ENCODE data around the gene FOXP2. TPM values are rescaled to one million over a fixed set of nuclear protein-coding genes. Genes with fewer than 3 reads are reported as not detected.
A peak's percentile ranks its signal among the peaks of the same experiment; 100 is the strongest.
"Not testable (repeated sequence)": the region's sequence is repeated elsewhere in the genome, so short reads cannot be mapped to it uniquely, and the experiment has no call there.

Gene FOXP2
- total RNA-seq, 1 experiment from 2014 or later, result 2.4 TPM

- in situ Hi-C loops (cut with HindIII; ENCODE audit: low pct_unique_long_range_greater_than_20kb, low sequenced_read_pairs); DNase-seq (ENCODE audit: low read depth): not testable (repeated sequence)
Measured at GRCh38 chr7:114547346-114547745, 132.7 kb downstream of the FOXP2 start.

GRCh38 chr7:114548081-114548980, 133.7 kb downstream of the FOXP2 start:
- no peak for DNase-seq (ENCODE audit: low read depth)
- in situ Hi-C loops (cut with HindIII; ENCODE audit: low pct_unique_long_range_greater_than_20kb, low sequenced_read_pairs), result no loop called here

GRCh38 chr7:114554781-114555537, 140.3 kb downstream of the FOXP2 start:
- in situ Hi-C loops (cut with HindIII; ENCODE audit: low pct_unique_long_range_greater_than_20kb, low sequenced_read_pairs), result no loop called here
- DNase-seq (ENCODE audit: low read depth), result peak; percentile 41

- in situ Hi-C loops (cut with HindIII; ENCODE audit: low pct_unique_long_range_greater_than_20kb, low sequenced_read_pairs), result no loop called here
- no peak for DNase-seq (ENCODE audit: low read depth)
Measured at GRCh38 chr7:114567416-114567815, 152.8 kb downstream of the FOXP2 start.

GRCh38 chr7:114569220-114569619, 154.6 kb downstream of the FOXP2 start:
- in situ Hi-C loops (cut with HindIII; ENCODE audit: low pct_unique_long_range_greater_than_20kb, low sequenced_read_pairs), result no loop called here
- no peak for DNase-seq (ENCODE audit: low read depth)

- in situ Hi-C loops (cut with HindIII; ENCODE audit: low pct_unique_long_range_greater_than_20kb, low sequenced_read_pairs), result no loop called here
- DNase-seq (ENCODE audit: low read depth), result no peak
Measured at GRCh38 chr7:114574384-114574783, 159.8 kb downstream of the FOXP2 start.

- DNase-seq (ENCODE audit: low read depth), result no peak
- in situ Hi-C loops (cut with HindIII; ENCODE audit: low pct_unique_long_range_greater_than_20kb, low sequenced_read_pairs), result no loop called here
Measured at GRCh38 chr7:114575098-114575497, 160.5 kb downstream of the FOXP2 start.

- DNase-seq (ENCODE audit: low read depth); in situ Hi-C loops (cut with HindIII; ENCODE audit: low pct_unique_long_range_greater_than_20kb, low sequenced_read_pairs): not testable (repeated sequence)
Measured at GRCh38 chr7:114580963-114581362, 166.3 kb downstream of the FOXP2 start.

GRCh38 chr7:114588506-114588905, 173.9 kb downstream of the FOXP2 start:
- DNase-seq (ENCODE audit: low read depth), result no peak
- in situ Hi-C loops (cut with HindIII; ENCODE audit: low pct_unique_long_range_greater_than_20kb, low sequenced_read_pairs), result no loop called here

GRCh38 chr7:114589436-114589835, 174.8 kb downstream of the FOXP2 start:
- no peak for DNase-seq (ENCODE audit: low read depth)
- in situ Hi-C loops (cut with HindIII; ENCODE audit: low pct_unique_long_range_greater_than_20kb, low sequenced_read_pairs), result no loop called here

GRCh38 chr7:114590298-114590697, 175.7 kb downstream of the FOXP2 start:
- in situ Hi-C loops (cut with HindIII; ENCODE audit: low pct_unique_long_range_greater_than_20kb, low sequenced_read_pairs), result no loop called here
- no peak for DNase-seq (ENCODE audit: low read depth)

- in situ Hi-C loops (cut with HindIII; ENCODE audit: low pct_unique_long_range_greater_than_20kb, low sequenced_read_pairs), result no loop called here
- DNase-seq (ENCODE audit: low read depth), result no peak
Measured at GRCh38 chr7:114598946-114599345, 184.3 kb downstream of the FOXP2 start.

- no peak for DNase-seq (ENCODE audit: low read depth)
Measured at GRCh38 chr7:114606100-114606499, 191.5 kb downstream of the FOXP2 start.

GRCh38 chr7:114608822-114609221, 194.2 kb downstream of the FOXP2 start:
- in situ Hi-C loops (cut with HindIII; ENCODE audit: low pct_unique_long_range_greater_than_20kb, low sequenced_read_pairs), result not testable (repeated sequence)

More at GRCh38 chr7:114606100-114606499, 191.5 kb downstream of the FOXP2 start:
- in situ Hi-C loops (cut with HindIII; ENCODE audit: low pct_unique_long_range_greater_than_20kb, low sequenced_read_pairs), result no loop called here

GRCh38 chr7:114620208-114620607, 205.6 kb downstream of the FOXP2 start:
- in situ Hi-C loops (cut with HindIII; ENCODE audit: low pct_unique_long_range_greater_than_20kb, low sequenced_read_pairs), result no loop called here
- DNase-seq (ENCODE audit: low read depth), result no peak

More at GRCh38 chr7:114608822-114609221, 194.2 kb downstream of the FOXP2 start:
- DNase-seq (ENCODE audit: low read depth), result not testable (repeated sequence)

GRCh38 chr7:114622221-114622620, 207.6 kb downstream of the FOXP2 start:
- no peak for DNase-seq (ENCODE audit: low read depth)
- in situ Hi-C loops (cut with HindIII; ENCODE audit: low pct_unique_long_range_greater_than_20kb, low sequenced_read_pairs), result no loop called here

- no peak for DNase-seq (ENCODE audit: low read depth)
- in situ Hi-C loops (cut with HindIII; ENCODE audit: low pct_unique_long_range_greater_than_20kb, low sequenced_read_pairs), result no loop called here
Measured at GRCh38 chr7:114623146-114623545, 208.5 kb downstream of the FOXP2 start.

GRCh38 chr7:114627231-114627630, 212.6 kb downstream of the FOXP2 start:
- no peak for DNase-seq (ENCODE audit: low read depth)
- in situ Hi-C loops (cut with HindIII; ENCODE audit: low pct_unique_long_range_greater_than_20kb, low sequenced_read_pairs), result no loop called here

- in situ Hi-C loops (cut with HindIII; ENCODE audit: low pct_unique_long_range_greater_than_20kb, low sequenced_read_pairs), result no loop called here
- DNase-seq (ENCODE audit: low read depth), result no peak
Measured at GRCh38 chr7:114628362-114628761, 213.7 kb downstream of the FOXP2 start.
